ENCODE results near the gene NAGPA. TPM values are rescaled to one million over a fixed set of nuclear protein-coding genes. Genes with fewer than 3 reads are reported as not detected.

The NAGPA gene
- total and polyA plus RNA-seq, 2 experiments from 2014 or later = 10.8 to 24.6 TPM

DNA sequence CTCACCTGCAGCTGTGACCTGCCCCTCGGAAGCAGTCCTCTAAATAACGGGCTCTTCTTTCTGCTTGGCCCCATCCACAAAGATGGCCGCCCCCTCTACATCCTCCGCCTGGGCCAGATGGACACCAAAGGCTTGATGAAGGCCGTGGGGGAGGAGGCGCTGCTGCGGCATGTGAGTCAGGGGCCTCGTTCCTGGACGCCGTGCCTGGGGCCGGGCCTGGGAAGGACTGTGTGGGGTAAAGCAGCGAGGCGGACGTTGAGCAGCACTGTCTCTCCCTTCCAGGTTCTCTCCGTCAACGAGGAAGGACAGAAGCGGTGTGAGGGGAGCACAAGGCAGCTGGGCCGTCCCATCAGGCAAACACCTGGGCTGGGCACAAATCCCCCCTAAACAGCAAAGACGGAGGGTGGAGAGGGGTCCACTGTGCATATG is 33.1 kb downstream of the NAGPA start:
- Histone ChIP-seq H3K27me3 (no peaks in the 10 kb centered on the region), H3K36me3 (no peaks in the 10 kb centered on the region), H3K4me3 (no peak overlapping the region), H3K4me1 (ENCODE audit: low read depth) (peaks cover 9% of the 10 kb centered on the region), H3K9me3 (ENCODE audit: low read depth) (no peaks in the 10 kb centered on the region), H3K27ac (no peak overlapping the region)
- no peak for DNase-seq (ENCODE audit: low read depth in 1 of 2, low spot score in 1 of 2)
- TF ChIP-seq CTCF (IDR thresholded peaks at IDR 0.05; ENCODE audit: low read depth, low read length) = no peak

DNA sequence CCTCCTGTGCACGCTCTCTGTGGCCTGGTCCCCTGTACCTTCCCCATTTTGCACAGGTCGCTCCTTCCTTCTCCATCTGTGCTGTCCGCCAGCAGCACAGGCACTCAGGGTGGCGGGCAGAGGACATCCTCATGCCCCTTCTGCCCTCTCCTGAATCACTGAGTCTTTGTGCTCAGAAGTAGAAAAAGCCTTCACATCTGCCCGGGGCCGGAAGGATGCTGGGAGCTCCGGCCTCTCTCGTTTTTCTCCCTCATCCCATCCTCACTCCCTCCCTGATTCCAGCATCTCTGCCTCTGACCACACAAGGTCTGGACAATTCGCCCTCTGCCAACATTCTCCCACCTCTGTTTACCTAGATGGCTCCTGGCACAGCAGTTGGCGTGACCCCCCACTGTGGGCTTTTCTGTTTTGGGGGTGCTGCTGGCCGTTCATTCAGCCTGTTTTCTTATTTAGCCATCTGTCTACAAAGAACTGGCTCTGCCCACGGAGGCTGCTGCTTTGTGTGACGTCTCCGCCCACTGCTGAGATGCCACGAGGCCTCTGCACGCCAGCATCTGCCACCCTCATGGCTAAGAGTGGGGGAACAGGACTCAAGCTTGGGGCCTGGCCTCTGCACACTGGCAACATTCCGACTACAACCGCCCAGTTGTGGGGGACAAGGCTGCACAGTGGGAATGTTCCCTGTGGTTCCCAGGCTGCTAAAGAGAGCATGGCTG is 38.9 kb downstream of the NAGPA start:
- no peak for DNase-seq (ENCODE audit: low read depth in 1 of 2, low spot score in 1 of 2)
- H3K4me1 ChIP-seq (ENCODE audit: low read depth) = no peaks in the 10 kb centered on the region
- TF ChIP-seq CTCF (IDR thresholded peaks at IDR 0.05; ENCODE audit: low read depth, low read length) = no peak
- H3K9me3 ChIP-seq (ENCODE audit: low read depth) = no peaks in the 10 kb centered on the region
- H3K4me3 ChIP-seq = no peak overlapping the region
- H3K27me3 ChIP-seq = no peaks in the 10 kb centered on the region
- no peaks in the 10 kb centered on the region for H3K36me3 ChIP-seq
- H3K27ac ChIP-seq = no peak overlapping the region

- no peak for TF ChIP-seq CTCF (IDR thresholded peaks at IDR 0.05; ENCODE audit: low read depth, low read length)
- H3K27me3 ChIP-seq = peaks cover 28% of the 10 kb centered on the region
- no peak overlapping the region for H3K4me3 ChIP-seq
- no peak overlapping the region for H3K27ac ChIP-seq
- no peaks in the 10 kb centered on the region for H3K9me3 ChIP-seq (ENCODE audit: low read depth)
- DNase-seq (ENCODE audit: low read depth in 1 of 2, low spot score in 1 of 2) = no peak
- H3K36me3 ChIP-seq = no peaks in the 10 kb centered on the region
- H3K4me1 ChIP-seq (ENCODE audit: low read depth) = peaks cover 4% of the 10 kb centered on the region
Observed at GRCh38 chr16:4991754-4992153, 42.0 kb downstream of the NAGPA start.

GRCh38 chr16:4990415-4990814 is 43.3 kb downstream of the NAGPA start:
- H3K27me3 ChIP-seq = peaks cover 42% of the 10 kb centered on the region
- no peak overlapping the region for H3K4me3 ChIP-seq
- TF ChIP-seq CTCF (IDR thresholded peaks at IDR 0.05; ENCODE audit: low read depth, low read length) = no peak
- H3K4me1 ChIP-seq (ENCODE audit: low read depth) = peaks cover 4% of the 10 kb centered on the region
- H3K27ac ChIP-seq = no peak overlapping the region
- H3K36me3 ChIP-seq = no peaks in the 10 kb centered on the region
- H3K9me3 ChIP-seq (ENCODE audit: low read depth) = no peaks in the 10 kb centered on the region
- DNase-seq (ENCODE audit: low read depth in 1 of 2, low spot score in 1 of 2) = no peak

DNA sequence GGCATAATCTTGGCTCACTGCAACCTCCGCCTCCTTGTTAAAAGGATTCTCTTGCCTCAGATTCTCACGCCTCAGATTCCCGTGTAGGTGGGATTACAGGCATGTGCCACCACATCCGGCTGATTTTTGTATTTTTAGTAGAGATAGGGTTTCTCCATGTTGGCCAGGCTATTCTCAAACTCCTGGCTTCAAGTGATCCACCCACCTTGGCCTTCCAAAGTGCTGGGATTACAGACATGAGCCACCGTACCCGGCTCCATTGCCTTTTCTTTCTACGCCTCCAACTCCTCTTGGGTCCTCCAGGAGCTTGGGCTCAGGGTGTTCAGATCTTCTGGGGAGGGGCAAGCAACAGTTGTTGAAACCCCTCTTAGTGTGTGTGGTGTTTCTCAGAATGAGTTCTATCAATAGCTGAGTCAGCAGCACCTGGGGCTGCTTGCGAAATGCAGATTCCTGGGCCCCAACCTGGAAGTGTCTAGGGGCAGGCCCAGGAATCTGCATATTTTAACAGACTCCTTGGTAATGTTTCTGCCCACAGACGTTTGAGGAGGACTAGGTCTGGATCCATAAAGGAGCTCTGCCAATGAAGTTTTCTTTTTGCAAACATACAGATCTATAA is 44.2 kb downstream of the NAGPA start:
- Histone ChIP-seq H3K9me3 (ENCODE audit: low read depth) (no peaks in the 10 kb centered on the region), H3K27ac (no peak overlapping the region), H3K4me1 (ENCODE audit: low read depth) (peaks cover 4% of the 10 kb centered on the region), H3K27me3 (peaks cover 44% of the 10 kb centered on the region), H3K36me3 (no peaks in the 10 kb centered on the region), H3K4me3 (no peak overlapping the region)
- no peak for DNase-seq (ENCODE audit: low read depth in 1 of 2, low spot score in 1 of 2)
- no peak for TF ChIP-seq CTCF (IDR thresholded peaks at IDR 0.05; ENCODE audit: low read depth, low read length)

All from cardiac muscle cell (in vitro differentiated cells and primary cell).